ENCODE data around the gene PAPSS2. TPM values are rescaled to one million over a fixed set of nuclear protein-coding genes. Genes with fewer than 3 reads are reported as not detected.
A peak's percentile ranks its signal among the peaks of the same experiment; 100 is the strongest.
"Not testable (repeated sequence)": the region's sequence is repeated elsewhere in the genome, so short reads cannot be mapped to it uniquely, and the experiment has no call there.

PAPSS2 gene
- total and polyA plus RNA-seq, 8 donors, result 1.3 to 17.3 (median 10.8) TPM

DNA sequence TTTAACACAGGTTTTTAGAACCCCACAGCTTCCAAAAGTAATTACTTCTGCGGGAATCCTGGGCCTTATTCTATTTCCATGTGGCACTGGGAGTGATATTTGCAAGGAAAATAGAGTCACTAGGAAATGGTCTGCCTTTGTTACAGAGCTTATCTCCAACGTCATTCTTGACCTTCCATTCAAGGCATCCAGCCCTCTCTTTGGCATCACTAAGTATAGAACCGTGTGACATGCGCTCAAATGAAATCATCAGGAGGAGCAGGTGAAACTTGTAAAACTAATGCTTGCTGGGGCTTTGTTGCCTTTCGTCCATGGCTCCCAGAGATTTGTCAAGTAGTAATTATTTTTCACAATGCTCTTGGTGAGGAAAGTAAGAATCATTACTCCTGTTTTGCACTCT is 73.4 kb downstream of the PAPSS2 start:
- Histone ChIP-seq H3K36me3 (no peaks in the 10 kb centered on the region), H3K9me3 (no peaks in the 10 kb centered on the region), H3K27me3 (no peaks in the 10 kb centered on the region), H3K4me3 (no peak overlapping the region), H3K27ac (no peak overlapping the region), H3K4me1 (peaks cover 0 to 14% (median 7%) of the 10 kb centered on the region in 4 donors)
- 46 to 64% (median 52%) methylated on average over 5 of the region's 5 CpGs for WGBS, 5 donors
- TF ChIP-seq POLR2AphosphoS5 (IDR thresholded peaks at IDR 0.05), result no peak
- no peak for TF ChIP-seq EP300 (IDR thresholded peaks at IDR 0.05)
- TF ChIP-seq, protein P1, sequence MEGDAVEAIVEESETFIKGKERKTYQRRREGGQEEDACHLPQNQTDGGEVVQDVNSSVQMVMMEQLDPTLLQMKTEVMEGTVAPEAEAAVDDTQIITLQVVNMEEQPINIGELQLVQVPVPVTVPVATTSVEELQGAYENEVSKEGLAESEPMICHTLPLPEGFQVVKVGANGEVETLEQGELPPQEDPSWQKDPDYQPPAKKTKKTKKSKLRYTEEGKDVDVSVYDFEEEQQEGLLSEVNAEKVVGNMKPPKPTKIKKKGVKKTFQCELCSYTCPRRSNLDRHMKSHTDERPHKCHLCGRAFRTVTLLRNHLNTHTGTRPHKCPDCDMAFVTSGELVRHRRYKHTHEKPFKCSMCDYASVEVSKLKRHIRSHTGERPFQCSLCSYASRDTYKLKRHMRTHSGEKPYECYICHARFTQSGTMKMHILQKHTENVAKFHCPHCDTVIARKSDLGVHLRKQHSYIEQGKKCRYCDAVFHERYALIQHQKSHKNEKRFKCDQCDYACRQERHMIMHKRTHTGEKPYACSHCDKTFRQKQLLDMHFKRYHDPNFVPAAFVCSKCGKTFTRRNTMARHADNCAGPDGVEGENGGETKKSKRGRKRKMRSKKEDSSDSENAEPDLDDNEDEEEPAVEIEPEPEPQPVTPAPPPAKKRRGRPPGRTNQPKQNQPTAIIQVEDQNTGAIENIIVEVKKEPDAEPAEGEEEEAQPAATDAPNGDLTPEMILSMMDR (IDR thresholded peaks at IDR 0.05), result no peak
- TF ChIP-seq POLR2A (IDR thresholded peaks at IDR 0.05), result no peak
- intact Hi-C loops (cut with DNase I; ENCODE audit: low total_unique reads), result no loop called here
- no peak for DNase-seq

DNA sequence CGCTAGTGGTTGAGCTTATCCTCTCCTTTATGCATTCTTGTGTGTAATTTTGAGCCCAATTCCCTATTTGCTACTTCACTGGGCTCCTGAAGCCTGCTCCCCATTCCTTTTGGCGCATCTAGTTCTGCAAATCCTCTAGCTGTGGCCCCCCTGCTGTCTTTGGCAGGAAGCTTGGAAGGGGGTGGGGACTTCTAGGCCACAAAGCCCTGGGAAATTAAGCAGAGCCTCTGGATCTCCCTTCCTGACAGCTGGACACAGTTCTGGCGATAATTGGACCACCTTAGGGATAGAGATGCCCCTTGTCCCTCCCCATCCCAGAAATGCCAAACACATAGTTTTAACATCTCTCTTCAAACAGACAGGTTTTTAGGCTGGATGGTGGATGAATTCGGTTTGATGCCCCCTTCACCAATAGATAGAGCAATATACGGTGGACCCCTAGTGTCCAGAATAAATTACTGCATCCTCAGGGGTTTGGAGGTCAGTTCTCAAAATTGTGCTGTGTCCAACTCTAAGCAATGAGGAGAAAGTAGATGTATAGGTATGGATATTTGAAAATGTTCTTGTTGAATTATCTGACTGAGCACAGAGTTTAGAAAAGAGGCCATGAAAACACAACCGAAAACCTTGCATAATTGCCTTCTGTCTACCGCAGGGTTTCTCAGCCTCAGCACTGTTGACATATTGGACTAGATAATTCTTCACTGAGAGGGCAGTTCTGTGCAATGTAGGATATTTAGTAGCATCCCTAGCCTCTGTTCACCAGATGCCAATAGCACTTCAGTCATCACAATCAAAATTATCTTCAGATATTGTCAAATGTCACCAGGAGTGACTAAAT is 75.5 kb downstream of the PAPSS2 start:
- H3K36me3 ChIP-seq, result no peaks in the 10 kb centered on the region
- DNase-seq, result peak in 1 of 2 donors; percentile 72
- H3K4me1 ChIP-seq, result peaks cover 0 to 9% (median 7%) of the 10 kb centered on the region in 4 donors
- intact Hi-C loops (cut with DNase I; ENCODE audit: low total_unique reads), result loop anchor here (5.0 kb wide), 1 partner anchor 73 kb away; no protein-coding TSS in a partner anchor
- H3K9me3 ChIP-seq, result no peaks in the 10 kb centered on the region
- H3K27ac ChIP-seq, result peak overlapping the region in 1 of 5 donors; percentile 8
- WGBS, 5 donors, result 36 to 45% (median 41%) methylated on average over 7 of the region's 7 CpGs
- TF ChIP-seq POLR2AphosphoS5 (IDR thresholded peaks at IDR 0.05) (no peak), EP300 (IDR thresholded peaks at IDR 0.05) (no peak), POLR2A (IDR thresholded peaks at IDR 0.05) (no peak)
- TF ChIP-seq, protein P1 (IDR thresholded peaks at IDR 0.05), result peak in 5 of 7 experiments; percentile 64 to 84 (median 71)
- H3K4me3 ChIP-seq, result no peak overlapping the region
- no peaks in the 10 kb centered on the region for H3K27me3 ChIP-seq

DNA sequence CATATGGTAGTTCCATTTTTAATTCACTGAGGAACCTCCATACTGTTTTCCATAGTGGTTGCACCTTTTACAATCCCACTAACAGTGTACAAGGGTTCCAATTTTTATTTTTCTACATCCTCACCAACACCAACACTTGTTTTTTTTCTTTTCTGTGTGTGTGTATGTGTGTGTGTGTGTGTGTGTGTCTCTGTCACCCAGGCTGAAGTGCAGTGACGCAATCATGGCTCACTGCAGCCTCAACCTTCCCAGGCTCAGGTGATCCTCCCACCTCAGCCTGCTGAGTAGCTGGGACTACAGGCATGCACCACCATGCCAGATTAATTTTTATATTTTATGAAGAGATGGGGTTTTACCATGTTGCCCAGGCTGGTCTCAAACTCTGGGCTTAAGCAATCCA is 78.6 kb downstream of the PAPSS2 start:
- not testable (repeated sequence) for DNase-seq, H3K4me1 ChIP-seq, H3K9me3 ChIP-seq, H3K27me3 ChIP-seq, H3K36me3 ChIP-seq, H3K4me3 ChIP-seq, H3K27ac ChIP-seq
- 92 to 100% (median 100%) methylated on average over 1 of the region's 1 CpG for WGBS, 5 donors
- intact Hi-C loops (cut with DNase I; ENCODE audit: low total_unique reads), result loop anchor here (5.0 kb wide), 1 partner anchor 76 kb away; no protein-coding TSS in a partner anchor

DNA sequence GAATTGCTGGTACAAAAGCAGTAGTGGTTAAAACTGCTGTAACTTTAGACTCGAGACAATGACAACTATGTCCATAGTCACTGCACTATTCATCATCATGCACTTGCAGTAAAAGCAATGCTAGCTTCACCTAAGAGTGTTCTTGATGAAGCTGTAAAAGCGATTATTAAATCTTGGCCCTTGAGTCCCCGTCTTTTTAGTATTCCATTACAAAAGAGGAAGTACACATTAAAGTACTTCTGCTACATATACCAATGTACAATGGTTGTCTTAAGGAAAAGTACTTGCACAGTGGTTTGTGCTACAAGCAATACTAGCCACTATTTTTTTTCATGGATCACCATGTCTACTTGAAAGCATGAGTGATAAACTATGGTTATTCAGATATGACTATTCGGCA is 80.0 kb downstream of the PAPSS2 start:
- Histone ChIP-seq H3K4me3 (no peak overlapping the region), H3K4me1 (peaks cover 0 to 8% (median 6%) of the 10 kb centered on the region in 4 donors), H3K36me3 (peaks cover 0 to 14% (median 3%) of the 10 kb centered on the region in 4 donors), H3K9me3 (no peaks in the 10 kb centered on the region), H3K27ac (no peak overlapping the region), H3K27me3 (no peaks in the 10 kb centered on the region)
- TF ChIP-seq, protein P1 (IDR thresholded peaks at IDR 0.05), result no peak
- TF ChIP-seq POLR2AphosphoS5 (IDR thresholded peaks at IDR 0.05), result no peak
- TF ChIP-seq EP300 (IDR thresholded peaks at IDR 0.05), result no peak
- TF ChIP-seq POLR2A (IDR thresholded peaks at IDR 0.05), result no peak
- no peak for DNase-seq
- intact Hi-C loops (cut with DNase I; ENCODE audit: low total_unique reads), result loop anchor here (5.0 kb wide), 1 partner anchor 77 kb away; no protein-coding TSS in a partner anchor
- 85 to 94% (median 91%) methylated on average over 4 of the region's 4 CpGs for WGBS, 5 donors

DNA sequence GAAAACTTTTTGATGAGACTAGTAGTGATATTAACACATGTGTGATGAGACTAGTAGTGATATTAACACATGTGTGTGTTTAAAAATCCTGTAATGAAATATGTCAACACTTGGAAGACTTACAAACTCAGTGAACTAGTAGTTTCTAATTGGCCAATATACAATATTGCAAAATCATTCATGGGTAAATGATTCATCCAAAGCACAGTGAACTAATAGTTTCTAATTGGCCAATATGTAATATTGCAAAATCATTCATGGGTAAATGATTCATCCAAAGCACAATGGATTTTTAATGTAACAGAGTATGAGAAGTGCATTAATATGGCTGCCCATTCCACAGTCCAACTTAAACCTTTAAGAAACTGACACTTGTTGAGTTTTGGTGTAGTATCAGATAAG is 80.6 kb downstream of the PAPSS2 start:
- no peaks in the 10 kb centered on the region for H3K9me3 ChIP-seq
- H3K27ac ChIP-seq, result no peak overlapping the region
- DNase-seq, result no peak
- intact Hi-C loops (cut with DNase I; ENCODE audit: low total_unique reads), result no loop called here
- peaks cover 0 to 14% (median 6%) of the 10 kb centered on the region in 4 donors for H3K36me3 ChIP-seq
- TF ChIP-seq, protein P1 (IDR thresholded peaks at IDR 0.05), result no peak
- TF ChIP-seq EP300 (IDR thresholded peaks at IDR 0.05) (no peak), POLR2A (IDR thresholded peaks at IDR 0.05) (no peak), POLR2AphosphoS5 (IDR thresholded peaks at IDR 0.05) (no peak)
- H3K4me3 ChIP-seq, result no peak overlapping the region
- H3K27me3 ChIP-seq, result no peaks in the 10 kb centered on the region
- peaks cover 0 to 2% (median under 1%) of the 10 kb centered on the region in 4 donors for H3K4me1 ChIP-seq

DNA sequence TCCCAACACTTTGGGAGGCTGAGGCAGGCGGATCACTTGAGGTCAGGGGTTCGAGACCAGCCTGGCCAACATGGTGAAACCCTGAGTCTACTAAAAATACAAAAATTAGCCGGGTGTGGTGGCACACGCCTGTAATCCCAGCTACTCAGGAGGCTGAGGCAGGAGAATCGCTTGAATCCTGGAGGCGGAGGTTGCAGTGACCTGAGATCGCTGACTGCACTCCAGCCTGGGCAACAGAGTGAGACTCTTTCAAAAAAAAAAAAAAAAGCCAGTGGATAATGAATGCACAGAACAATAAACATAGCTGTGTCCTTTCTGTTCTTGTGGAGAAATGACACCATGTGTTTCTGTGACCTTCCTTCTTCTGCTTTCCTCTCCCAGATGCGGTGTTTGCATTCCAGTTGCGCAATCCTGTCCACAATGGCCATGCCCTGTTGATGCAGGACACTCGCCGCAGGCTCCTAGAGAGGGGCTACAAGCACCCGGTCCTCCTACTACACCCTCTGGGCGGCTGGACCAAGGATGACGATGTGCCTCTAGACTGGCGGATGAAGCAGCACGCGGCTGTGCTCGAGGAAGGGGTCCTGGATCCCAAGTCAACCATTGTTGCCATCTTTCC is 83.4 kb downstream of the PAPSS2 start:
- H3K27ac ChIP-seq; H3K4me1 ChIP-seq; H3K9me3 ChIP-seq; H3K27me3 ChIP-seq; H3K4me3 ChIP-seq; intact Hi-C loops (cut with DNase I; ENCODE audit: low total_unique reads): not testable (repeated sequence)
- WGBS, 5 donors, result 92 to 97% (median 94%) methylated on average over 18 of the region's 18 CpGs
- H3K36me3 ChIP-seq, result peaks cover 0 to 18% (median 11%) of the 10 kb centered on the region in 4 donors
- peak in 1 of 2 donors; percentile 27 for DNase-seq
